ENCODE measurements around the gene TAPT1.

TAPT1 gene

DNA sequence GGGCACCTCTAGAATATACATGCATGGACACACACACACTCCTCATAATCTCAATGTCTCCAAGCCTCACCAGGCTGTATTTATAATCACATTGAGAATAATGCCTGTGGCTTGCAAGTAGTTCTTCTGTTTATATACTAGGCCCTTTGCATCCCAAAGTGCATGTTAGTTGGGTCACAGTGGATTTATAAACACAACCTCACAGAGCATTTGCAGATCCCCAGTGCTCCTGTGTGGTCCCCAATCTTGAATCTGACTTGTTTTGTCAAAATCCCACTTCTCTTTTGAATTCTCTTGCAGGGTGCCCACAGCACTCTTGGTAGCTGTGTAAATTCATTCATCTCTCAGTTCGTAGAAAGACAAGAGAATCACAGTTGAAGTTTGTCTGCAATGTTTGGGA, 92.9 kb downstream of the TAPT1 start:
- no peak for DNase-seq (ENCODE audit: low read depth)

- no peak for DNase-seq (ENCODE audit: low read depth)
Observed at GRCh38 chr4:16131293-16131692, 95.0 kb downstream of the TAPT1 start.

- no peak for DNase-seq (ENCODE audit: low read depth)
Observed at GRCh38 chr4:16129336-16129735, 96.9 kb downstream of the TAPT1 start.

DNA sequence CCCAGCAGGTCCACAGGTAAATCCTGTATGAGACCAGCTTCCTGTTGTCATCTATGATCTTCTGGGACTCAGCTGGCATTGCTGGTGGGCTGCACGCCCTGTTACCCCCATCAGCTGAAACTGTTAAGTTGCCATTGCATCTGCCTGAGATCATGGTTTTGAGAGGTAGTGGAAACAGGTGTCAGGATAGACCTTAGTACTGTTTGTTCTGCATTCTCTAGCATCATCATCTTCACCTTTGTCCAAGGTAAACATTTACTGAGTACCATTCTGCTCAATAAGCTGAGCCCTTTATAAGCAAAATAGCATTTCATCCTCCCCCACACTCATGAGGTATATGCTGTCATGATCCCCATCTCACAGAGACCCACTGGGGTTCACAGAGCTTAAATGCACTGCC, 99.6 kb downstream of the TAPT1 start:
- no peak for DNase-seq (ENCODE audit: low read depth)

GRCh38 chr4:16125571-16126445, 100.5 kb downstream of the TAPT1 start:
- DNase-seq (ENCODE audit: low read depth) = no peak

- DNase-seq (ENCODE audit: low read depth) = no peak
Observed at GRCh38 chr4:16124232-16124631, 102.0 kb downstream of the TAPT1 start.

DNA sequence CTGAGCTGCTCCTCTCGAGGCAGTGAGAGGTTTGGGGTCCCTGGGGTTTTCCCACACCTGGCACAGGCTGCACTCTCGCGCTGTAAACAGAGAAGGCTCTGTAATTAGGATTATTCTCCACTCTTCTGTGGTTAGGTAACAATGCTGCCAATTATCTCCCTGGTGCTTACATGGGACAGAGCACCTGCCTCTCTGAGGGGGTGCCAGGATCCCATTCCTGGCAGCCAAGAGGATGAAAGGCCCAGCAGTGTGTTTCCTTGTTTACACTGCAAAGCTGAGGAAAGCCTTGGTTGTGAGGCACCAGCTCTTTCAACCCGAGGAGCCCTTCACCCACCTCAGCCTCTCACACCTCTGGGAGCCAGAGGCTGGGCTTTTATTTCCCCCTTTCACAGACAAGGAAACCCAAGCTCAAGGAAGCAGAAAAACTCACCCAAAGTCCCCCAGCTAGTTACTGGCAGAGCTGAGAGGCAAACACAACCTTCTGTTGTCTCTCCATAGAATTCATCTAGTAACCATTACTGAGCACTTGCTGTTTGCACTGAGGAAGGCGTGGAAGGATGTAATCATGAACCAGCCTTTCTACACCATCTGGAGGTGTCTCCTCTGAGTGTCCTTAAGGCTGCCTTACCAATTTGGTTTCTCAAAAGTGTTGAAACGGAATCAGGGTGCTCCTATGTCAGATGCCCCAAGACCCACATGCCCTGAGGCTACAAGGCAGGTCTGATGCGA, 102.8 kb downstream of the TAPT1 start:
- DNase-seq (ENCODE audit: low read depth) = no peak

- DNase-seq (ENCODE audit: low read depth) = no peak
Observed at GRCh38 chr4:16122784-16123183, 103.5 kb downstream of the TAPT1 start.

DNA sequence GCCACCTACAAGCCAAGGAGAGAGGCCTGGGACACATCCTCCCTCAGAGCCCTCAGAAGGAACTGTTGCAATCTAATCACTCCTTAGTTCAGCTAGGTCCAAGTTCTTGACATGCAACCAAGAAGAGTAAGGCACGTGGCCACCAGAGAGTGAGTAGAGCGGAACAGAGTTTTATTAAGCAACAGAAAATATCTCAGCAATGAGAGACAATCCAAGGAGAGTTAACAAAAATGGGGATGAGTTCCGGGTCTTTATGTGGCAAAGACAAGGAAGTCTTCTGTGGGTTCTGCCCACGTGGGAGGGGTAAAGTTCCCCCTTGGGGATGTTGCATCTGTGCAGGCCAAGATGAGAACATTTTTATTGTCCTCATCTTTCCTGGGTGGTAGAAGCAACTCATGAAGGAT, 104.0 kb downstream of the TAPT1 start:
- DNase-seq (ENCODE audit: low read depth) = no peak

DNA sequence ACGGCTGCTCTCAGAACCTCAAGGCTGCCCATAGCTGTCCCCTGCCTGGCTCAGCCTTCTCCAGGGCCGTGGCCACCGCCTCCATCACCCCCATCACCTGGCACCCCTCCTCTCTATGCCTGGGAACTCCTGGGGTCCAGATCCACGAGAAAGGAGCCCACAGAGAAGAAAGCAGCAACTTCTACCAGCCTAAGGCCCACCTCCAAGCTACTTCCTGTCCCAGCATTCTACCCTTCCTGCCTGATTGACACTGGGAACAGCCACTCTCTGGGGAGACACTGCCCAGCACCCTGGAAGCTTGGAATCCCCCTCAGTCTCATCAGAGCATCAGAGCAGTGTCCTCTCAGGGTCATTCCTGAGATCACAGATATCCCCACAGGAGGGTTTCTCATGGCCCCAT, 105.6 kb downstream of the TAPT1 start:
- DNase-seq (ENCODE audit: low read depth) = no peak

GRCh38 chr4:16119981-16120380, 106.3 kb downstream of the TAPT1 start:
- DNase-seq (ENCODE audit: low read depth) = no peak

- DNase-seq (ENCODE audit: low read depth) = no peak
Observed at GRCh38 chr4:16118090-16118489, 108.2 kb downstream of the TAPT1 start.

DNA sequence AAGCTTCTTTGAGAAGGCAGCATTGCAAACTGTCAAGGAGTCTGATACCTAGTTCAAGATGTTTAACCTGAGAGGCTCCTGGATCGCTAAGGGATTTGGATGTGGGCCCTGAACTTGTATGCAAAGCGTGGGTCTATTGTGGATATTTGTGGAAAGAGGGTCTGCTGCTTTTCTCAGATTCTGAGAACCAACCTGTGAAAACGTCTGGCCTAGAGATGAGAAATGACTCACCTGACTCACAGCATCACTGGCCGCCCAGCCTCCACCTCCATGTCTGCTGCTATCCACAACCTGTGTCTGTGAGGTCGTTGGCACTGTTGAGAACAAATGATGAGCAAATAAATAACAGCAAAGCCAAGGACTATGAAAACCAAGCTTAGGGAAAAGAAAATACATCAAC, 109.1 kb downstream of the TAPT1 start:
- DNase-seq (ENCODE audit: low read depth) = no peak

- no peak for DNase-seq (ENCODE audit: low read depth)
Observed at GRCh38 chr4:16116493-16116990, 109.7 kb downstream of the TAPT1 start.

- no peak for DNase-seq (ENCODE audit: low read depth)
Observed at GRCh38 chr4:16116019-16116418, 110.3 kb downstream of the TAPT1 start.

DNA sequence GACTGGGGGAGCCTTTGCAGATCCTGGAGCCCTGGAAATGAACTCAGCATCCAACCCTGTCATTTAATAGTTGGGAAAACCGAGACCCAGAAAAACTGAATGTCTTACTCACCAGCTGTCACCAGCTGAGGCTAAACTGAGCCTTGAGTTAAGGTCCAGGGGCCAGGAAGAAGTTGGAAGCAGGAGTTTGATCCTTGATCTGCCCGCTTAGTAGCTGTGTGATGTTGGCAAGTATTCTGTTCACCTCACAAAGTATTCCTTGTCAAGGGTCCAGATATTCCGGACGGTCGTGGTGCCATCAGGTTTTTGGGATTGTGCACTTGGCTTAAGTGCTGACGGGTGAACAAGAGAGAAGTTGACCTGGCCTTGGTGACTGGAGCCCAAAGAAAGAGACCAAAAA, 111.7 kb downstream of the TAPT1 start:
- no peak for DNase-seq (ENCODE audit: low read depth)

- DNase-seq (ENCODE audit: low read depth) = no peak
Observed at GRCh38 chr4:16113741-16114140, 112.5 kb downstream of the TAPT1 start.

- no peak for DNase-seq (ENCODE audit: low read depth)
Observed at GRCh38 chr4:16111533-16111932, 114.7 kb downstream of the TAPT1 start.

GRCh38 chr4:16110661-16111290, 115.5 kb downstream of the TAPT1 start:
- DNase-seq (ENCODE audit: low read depth) = no peak
